DOHH2 (cell line): ENCODE results near the gene ITGA4.

Experiments
- H3F3A ChIP-seq: fragments of 200-600 bp; sonication (generic), shearing (Covaris generic); 2 replicates; pipeline ENCODE4 v1.6.0; 2016; ENCODE audit warnings: antibody characterized with exemption, mild to moderate bottlenecking; ENCODE audit not compliant: control insufficient read depth, insufficient read depth
- H3K27ac ChIP-seq: fragments of 200-600 bp; sonication (generic); 2 replicates; pipeline ENCODE4 v1.5.1; 2014; ENCODE audit warnings: low read depth, mild to moderate bottlenecking, low read length, moderate library complexity
- H3K27me3 ChIP-seq: fragments of 200-600 bp; sonication (generic); 2 replicates; pipeline ENCODE4 v1.6.1; 2014; ENCODE audit warnings: mild to moderate bottlenecking, low read length, mixed read lengths; ENCODE audit not compliant: control insufficient read depth
- H3K36me3 ChIP-seq: fragments of 200-600 bp; sonication (generic); 2 replicates; pipeline ENCODE4 v1.6.1; 2014; ENCODE audit warnings: mild to moderate bottlenecking, low read length, moderate library complexity, mixed read lengths; ENCODE audit not compliant: control insufficient read depth
- H3K4me1 ChIP-seq: fragments of 200-600 bp; sonication (generic); 2 replicates; pipeline ENCODE4 v1.6.1; 2014; ENCODE audit warnings: mild to moderate bottlenecking, low read length, mixed read lengths; ENCODE audit not compliant: control insufficient read depth
- H3K4me2 ChIP-seq: fragments of 200-600 bp; sonication (generic); 2 replicates; pipeline ENCODE4 v1.6.0; 2014; ENCODE audit warnings: mild to moderate bottlenecking, low read length, moderate library complexity
- H3K4me3 ChIP-seq: fragments of 200-600 bp; sonication (generic); 2 replicates; pipeline ENCODE4 v1.5.1; 2014; ENCODE audit warnings: mild to moderate bottlenecking, low read length, mixed read lengths
- H3K79me2 ChIP-seq: fragments of 200-600 bp; sonication (generic); 2 replicates; pipeline ENCODE4 v1.6.1; 2014; ENCODE audit warnings: mild to moderate bottlenecking, low read length, mixed read lengths; ENCODE audit not compliant: control insufficient read depth
- H3K9me2 ChIP-seq: fragments of 200-600 bp; sonication (generic); replicated peaks from 2 replicates; pipeline ENCODE4 v1.6.1; 2014; ENCODE audit warnings: mild to moderate bottlenecking, low read length, mixed read lengths; ENCODE audit not compliant: control insufficient read depth
- H3K9me3 ChIP-seq: fragments of 200-600 bp; sonication (generic); 2 replicates; pipeline ENCODE4 v1.6.1; 2014; ENCODE audit warnings: antibody characterized with exemption, low read length, mixed read lengths; ENCODE audit not compliant: control insufficient read depth, insufficient read depth
- H4K20me1 ChIP-seq: fragments of 200-600 bp; sonication (generic); 2 replicates; pipeline ENCODE4 v1.6.0; 2014; ENCODE audit warnings: low read depth, mild to moderate bottlenecking, antibody characterized with exemption, low read length, moderate library complexity; ENCODE audit not compliant: control insufficient read depth, insufficient read depth
- EZH2phosphoT487 ChIP-seq: fragments of 200-600 bp; sonication (generic); IDR thresholded peaks from 2 replicates; pipeline ENCODE4 v1.6.1; 2017; ENCODE audit warnings: borderline replicate concordance, mild to moderate bottlenecking, antibody characterized with exemption, low read length, moderate library complexity, mixed read lengths
- TF ChIP-seq, protein P1 (sequence below): fragments of 200-600 bp; sonication (generic); IDR thresholded peaks from one replicate; pipeline ENCODE4 v1.5.1; 2014; ENCODE audit warnings: antibody characterized with exemption, mild to moderate bottlenecking, low read depth, low read length; ENCODE audit not compliant: poor library complexity, severe bottlenecking

ITGA4 gene

DNA sequence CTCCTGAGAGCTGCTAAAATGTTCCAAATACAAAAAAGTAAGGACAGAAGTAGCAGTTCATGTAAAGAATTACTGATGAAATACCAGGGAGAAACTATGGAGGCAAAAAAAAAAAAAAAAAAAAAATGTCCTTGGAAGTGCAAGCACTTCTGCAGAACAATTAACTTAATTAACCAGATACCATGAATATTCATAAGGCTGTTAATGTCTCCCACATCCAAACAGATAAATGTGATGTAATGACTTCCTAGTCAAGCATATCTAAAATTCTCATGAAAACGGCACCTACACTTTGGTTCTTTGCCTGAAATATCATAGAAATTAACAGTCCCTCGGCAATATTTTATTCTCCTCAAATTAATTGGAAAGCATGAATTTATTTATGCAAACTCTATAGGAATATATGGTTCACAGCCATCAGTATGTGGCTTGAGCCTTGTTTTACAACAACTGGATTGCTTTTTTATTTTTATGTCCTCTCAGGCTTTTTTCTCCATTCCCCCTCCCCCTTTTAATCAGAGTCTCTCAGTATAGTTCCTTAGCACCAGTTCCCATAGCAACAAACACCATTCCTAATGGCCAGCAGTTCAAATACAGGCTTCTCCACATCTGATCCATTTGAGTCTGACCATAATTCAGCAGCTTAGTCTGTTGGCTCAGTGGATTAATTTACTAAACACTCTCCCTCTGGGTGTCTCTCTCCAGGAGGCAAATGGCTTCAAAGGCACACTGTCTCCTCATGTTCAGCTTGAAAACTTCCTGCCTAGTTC is 97.1 kb downstream of the ITGA4 start:
- H3K79me2 ChIP-seq, result no peaks in the 10 kb centered on the region
- TF ChIP-seq, protein P1, sequence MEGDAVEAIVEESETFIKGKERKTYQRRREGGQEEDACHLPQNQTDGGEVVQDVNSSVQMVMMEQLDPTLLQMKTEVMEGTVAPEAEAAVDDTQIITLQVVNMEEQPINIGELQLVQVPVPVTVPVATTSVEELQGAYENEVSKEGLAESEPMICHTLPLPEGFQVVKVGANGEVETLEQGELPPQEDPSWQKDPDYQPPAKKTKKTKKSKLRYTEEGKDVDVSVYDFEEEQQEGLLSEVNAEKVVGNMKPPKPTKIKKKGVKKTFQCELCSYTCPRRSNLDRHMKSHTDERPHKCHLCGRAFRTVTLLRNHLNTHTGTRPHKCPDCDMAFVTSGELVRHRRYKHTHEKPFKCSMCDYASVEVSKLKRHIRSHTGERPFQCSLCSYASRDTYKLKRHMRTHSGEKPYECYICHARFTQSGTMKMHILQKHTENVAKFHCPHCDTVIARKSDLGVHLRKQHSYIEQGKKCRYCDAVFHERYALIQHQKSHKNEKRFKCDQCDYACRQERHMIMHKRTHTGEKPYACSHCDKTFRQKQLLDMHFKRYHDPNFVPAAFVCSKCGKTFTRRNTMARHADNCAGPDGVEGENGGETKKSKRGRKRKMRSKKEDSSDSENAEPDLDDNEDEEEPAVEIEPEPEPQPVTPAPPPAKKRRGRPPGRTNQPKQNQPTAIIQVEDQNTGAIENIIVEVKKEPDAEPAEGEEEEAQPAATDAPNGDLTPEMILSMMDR, result no peak
- TF ChIP-seq EZH2phosphoT487, result no peak
- H3K27ac ChIP-seq, result no peak overlapping the region

DNA sequence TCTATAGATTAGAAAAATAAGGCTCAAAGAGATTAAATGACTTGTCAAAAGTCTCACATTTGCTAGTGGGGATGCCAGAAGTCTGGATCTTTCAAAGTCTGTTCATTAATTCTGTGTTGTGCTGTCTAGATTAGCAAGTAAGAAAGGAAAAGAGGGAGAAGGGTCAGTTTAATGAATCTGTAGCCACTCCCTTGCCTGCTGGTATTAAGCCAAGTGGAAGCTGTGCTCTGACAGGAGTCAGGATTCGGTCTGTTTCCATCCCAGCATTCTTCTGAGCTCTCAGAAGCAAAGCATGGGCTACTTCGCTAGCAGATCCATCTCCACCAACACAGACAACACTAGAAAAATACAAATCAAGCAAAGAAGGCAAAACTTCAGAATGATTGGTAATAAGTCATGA is 101.2 kb downstream of the ITGA4 start:
- H3K27me3 ChIP-seq, result no peaks in the 10 kb centered on the region
- no peaks in the 10 kb centered on the region for H3K79me2 ChIP-seq
- no peak overlapping the region for H3K4me3 ChIP-seq
- no peak overlapping the region for H3K4me2 ChIP-seq
- H3K9me2 ChIP-seq, result no peaks in the 10 kb centered on the region
- no peaks in the 10 kb centered on the region for H3K4me1 ChIP-seq
- H3F3A ChIP-seq, result no peaks in the 10 kb centered on the region
- H4K20me1 ChIP-seq, result no peaks in the 10 kb centered on the region
- no peaks in the 10 kb centered on the region for H3K36me3 ChIP-seq
- TF ChIP-seq EZH2phosphoT487, result no peak
- TF ChIP-seq, protein P1, result no peak
- no peaks in the 10 kb centered on the region for H3K9me3 ChIP-seq
- H3K27ac ChIP-seq, result no peak overlapping the region

More for the DNA sequence above, 97.1 kb downstream of the ITGA4 start:
- Histone ChIP-seq H3K36me3 (no peaks in the 10 kb centered on the region), H3F3A (no peaks in the 10 kb centered on the region), H3K4me1 (no peaks in the 10 kb centered on the region), H3K27me3 (no peaks in the 10 kb centered on the region), H3K4me3 (no peak overlapping the region), H3K4me2 (no peak overlapping the region), H3K9me3 (no peaks in the 10 kb centered on the region), H4K20me1 (no peaks in the 10 kb centered on the region), H3K9me2 (no peaks in the 10 kb centered on the region)

DNA sequence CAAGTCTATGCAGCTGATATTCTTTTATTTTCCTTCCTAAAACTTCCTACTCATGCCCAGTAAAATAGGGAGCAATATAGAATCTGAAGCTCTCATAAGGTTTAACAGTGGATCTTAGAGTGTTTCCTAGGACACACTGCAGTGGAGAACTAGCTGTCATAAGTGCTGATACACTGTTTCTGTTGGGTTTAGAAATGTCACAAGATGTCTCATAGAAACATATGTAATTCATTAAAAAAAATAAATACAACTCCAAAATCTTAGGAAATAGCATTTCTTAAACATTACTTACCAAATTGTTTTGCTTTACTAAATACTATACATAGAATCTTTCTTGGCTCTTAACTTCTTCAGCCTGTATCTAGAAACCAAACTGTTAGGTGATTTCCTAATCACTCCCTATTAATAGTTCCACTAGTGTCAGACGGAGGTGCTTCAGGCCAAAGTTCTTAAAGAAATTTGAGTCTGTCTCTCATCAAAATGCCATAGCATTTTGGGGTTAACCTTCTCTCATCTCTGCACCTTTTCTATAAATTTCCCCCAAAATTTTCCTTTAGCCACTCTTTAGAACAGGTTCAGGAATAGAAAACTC is 106.0 kb downstream of the ITGA4 start:
- H3K4me1 ChIP-seq, result no peaks in the 10 kb centered on the region
- TF ChIP-seq, protein P1, result no peak
- TF ChIP-seq EZH2phosphoT487, result no peak
- H3K9me2 ChIP-seq, result no peaks in the 10 kb centered on the region
- no peaks in the 10 kb centered on the region for H3K79me2 ChIP-seq
- H3F3A ChIP-seq, result no peaks in the 10 kb centered on the region
- no peaks in the 10 kb centered on the region for H3K36me3 ChIP-seq
- no peaks in the 10 kb centered on the region for H3K9me3 ChIP-seq
- H3K4me3 ChIP-seq, result no peak overlapping the region
- H3K27me3 ChIP-seq, result no peaks in the 10 kb centered on the region
- H3K27ac ChIP-seq, result no peak overlapping the region
- no peaks in the 10 kb centered on the region for H4K20me1 ChIP-seq
- H3K4me2 ChIP-seq, result no peak overlapping the region
